Activated gamma-delta T cell (primary cell): ENCODE measurements around the gene NMT2.

ENCODE experiments used
- DNase-seq: peaks from one replicate; lab custom pipeline; 2025; lab: John Stamatoyannopoulos, UW

The NMT2 gene

GRCh38 chr10:15141136-15142054, 27.1 kb downstream of the NMT2 start:
- DNase-seq: no peak

GRCh38 chr10:15140698-15141097, 27.8 kb downstream of the NMT2 start:
- no peak for DNase-seq

- DNase-seq: no peak
Measured at GRCh38 chr10:15137636-15138035, 30.9 kb downstream of the NMT2 start.

GRCh38 chr10:15137036-15137359, 31.5 kb downstream of the NMT2 start:
- DNase-seq: no peak

- DNase-seq: no peak
Measured at GRCh38 chr10:15136129-15137035, 32.1 kb downstream of the NMT2 start.

GRCh38 chr10:15131330-15131729, 37.2 kb downstream of the NMT2 start:
- DNase-seq: no peak

- DNase-seq: no peak
Measured at GRCh38 chr10:15124908-15125307, 43.6 kb downstream of the NMT2 start.

- DNase-seq: no peak
Measured at GRCh38 chr10:15124190-15124589, 44.3 kb downstream of the NMT2 start.

GRCh38 chr10:15123749-15124184, 44.7 kb downstream of the NMT2 start:
- DNase-seq: no peak

GRCh38 chr10:15122477-15123030, 45.9 kb downstream of the NMT2 start:
- no peak for DNase-seq

GRCh38 chr10:15121707-15122106, 46.8 kb downstream of the NMT2 start:
- DNase-seq: no peak

GRCh38 chr10:15120523-15120922, 48.0 kb downstream of the NMT2 start:
- DNase-seq: no peak

GRCh38 chr10:15118615-15119014, 49.9 kb downstream of the NMT2 start:
- DNase-seq: no peak

GRCh38 chr10:15116225-15116624, 52.3 kb downstream of the NMT2 start:
- DNase-seq: no peak

GRCh38 chr10:15113766-15114165, 54.7 kb downstream of the NMT2 start:
- DNase-seq: no peak

- DNase-seq: no peak
Measured at GRCh38 chr10:15112657-15113056, 55.8 kb downstream of the NMT2 start.

- DNase-seq: no peak
Measured at GRCh38 chr10:15106352-15107013, 62.0 kb downstream of the NMT2 start.

GRCh38 chr10:15103513-15103912, 65.0 kb downstream of the NMT2 start:
- no peak for DNase-seq

GRCh38 chr10:15099886-15100285, 68.6 kb downstream of the NMT2 start:
- DNase-seq: no peak

- peak; percentile 98 for DNase-seq
Measured at GRCh38 chr10:15097011-15097812, 71.3 kb downstream of the NMT2 start, which contains the start of gene RPP38. Gene RPP38, plus strand, starts transcription at chr10:15097355. Its CDS starts 5,960 bp downstream, at chr10:15103315.

GRCh38 chr10:15096661-15097010, 71.9 kb downstream of the NMT2 start:
- no peak for DNase-seq
